Omental fat pad (tissue), 4 donors: Measurements from ENCODE around the gene ASPHD1. TPM values are rescaled to one million over a fixed set of nuclear protein-coding genes. Genes with fewer than 3 reads are reported as not detected.
"Not testable (repeated sequence)": the region's sequence is repeated elsewhere in the genome, so short reads cannot be mapped to it uniquely, and the experiment has no call there.

Experiments
- ATAC-seq: fragments of 150-250 bp; one replicate; pipeline ENCODE4 v1.9.1; 2016; ENCODE audit warnings: mild to moderate bottlenecking, moderate library complexity; ENCODE audit not compliant: low FRiP score
- DNase-seq: peaks from one replicate; pipeline ENCODE4 v3.0.0-alpha.2; 2019; ENCODE audit warnings: low spot score
- total RNA-seq, 4 donors: library from RNA; depleted of rRNA; stranded (reverse); fragments of >200 nt; gene quantifications; one replicate each; pipeline ENCODE4 v1.1.0, GENCODE V29; 2016
- TF ChIP-seq, protein P1 (sequence below), 3 donors: fragments of 450-650 bp; IDR thresholded peaks; one replicate each; pipeline ENCODE4 v1.5.1; 2016 to 2017; ENCODE audit warnings: antibody characterized with exemption in 3 of 3, mild to moderate bottlenecking in 3 of 3, moderate library complexity in 2 of 3

ASPHD1 gene
- total RNA-seq, 4 donors from 2014 or later = 4.0 to 14.0 (median 10.6) TPM; not detected in 1

DNA sequence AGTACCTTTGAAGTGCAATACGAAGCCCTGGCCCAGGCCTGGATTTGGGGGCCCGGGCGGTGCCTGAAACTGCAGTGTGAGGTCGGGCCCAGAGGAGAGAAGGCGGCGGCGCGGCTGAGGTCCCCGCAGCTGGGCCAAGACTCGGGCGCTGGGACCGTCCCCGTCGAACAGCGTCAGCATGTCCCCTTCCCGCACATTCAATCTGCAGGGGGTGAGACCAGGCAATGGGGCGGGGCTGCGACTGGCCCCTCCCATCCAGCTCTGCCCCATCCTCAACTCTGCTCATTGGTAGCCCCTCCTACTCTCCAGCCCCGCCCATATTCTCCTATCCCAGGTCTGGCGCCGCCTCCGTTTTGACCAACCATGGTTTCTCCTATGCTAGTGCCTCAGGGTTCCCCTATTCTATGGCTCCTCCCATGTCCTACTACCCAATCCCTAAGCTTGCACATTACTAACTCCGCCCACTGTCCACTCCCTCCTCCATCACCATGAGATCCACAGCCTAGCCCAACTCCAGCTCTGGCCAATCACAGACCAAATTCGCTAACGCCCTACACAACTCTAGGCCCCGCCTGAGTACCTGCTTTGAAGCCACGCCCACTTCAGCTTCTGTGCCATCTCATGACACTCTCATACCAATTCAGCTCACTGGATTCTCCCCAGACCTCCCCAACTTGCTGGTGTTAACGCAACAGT is 22.9 kb upstream of the ASPHD1 start:
- peak; percentile 29 for ATAC-seq
- TF ChIP-seq, protein P1, sequence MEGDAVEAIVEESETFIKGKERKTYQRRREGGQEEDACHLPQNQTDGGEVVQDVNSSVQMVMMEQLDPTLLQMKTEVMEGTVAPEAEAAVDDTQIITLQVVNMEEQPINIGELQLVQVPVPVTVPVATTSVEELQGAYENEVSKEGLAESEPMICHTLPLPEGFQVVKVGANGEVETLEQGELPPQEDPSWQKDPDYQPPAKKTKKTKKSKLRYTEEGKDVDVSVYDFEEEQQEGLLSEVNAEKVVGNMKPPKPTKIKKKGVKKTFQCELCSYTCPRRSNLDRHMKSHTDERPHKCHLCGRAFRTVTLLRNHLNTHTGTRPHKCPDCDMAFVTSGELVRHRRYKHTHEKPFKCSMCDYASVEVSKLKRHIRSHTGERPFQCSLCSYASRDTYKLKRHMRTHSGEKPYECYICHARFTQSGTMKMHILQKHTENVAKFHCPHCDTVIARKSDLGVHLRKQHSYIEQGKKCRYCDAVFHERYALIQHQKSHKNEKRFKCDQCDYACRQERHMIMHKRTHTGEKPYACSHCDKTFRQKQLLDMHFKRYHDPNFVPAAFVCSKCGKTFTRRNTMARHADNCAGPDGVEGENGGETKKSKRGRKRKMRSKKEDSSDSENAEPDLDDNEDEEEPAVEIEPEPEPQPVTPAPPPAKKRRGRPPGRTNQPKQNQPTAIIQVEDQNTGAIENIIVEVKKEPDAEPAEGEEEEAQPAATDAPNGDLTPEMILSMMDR (IDR thresholded peaks at IDR 0.05) = no peak
- no peak for DNase-seq

DNA sequence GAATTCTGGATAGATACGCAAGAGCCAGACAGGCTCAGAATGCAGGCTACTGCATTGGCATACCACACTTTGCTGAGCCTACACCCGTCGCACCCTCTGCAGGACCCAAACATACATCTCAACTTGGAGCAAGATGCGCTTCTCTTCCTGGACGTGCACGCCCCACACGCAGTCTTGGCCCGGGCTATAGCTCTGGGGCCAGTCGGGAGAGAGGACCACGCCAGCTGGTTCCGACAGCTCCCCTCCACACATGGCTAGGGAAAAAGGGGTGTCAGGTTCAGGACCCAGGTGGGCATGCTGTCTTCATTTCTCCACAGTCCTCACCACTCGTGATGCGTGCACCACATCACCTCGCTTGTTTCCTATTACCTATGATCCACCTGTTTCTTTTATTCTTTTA is 22.1 kb upstream of the ASPHD1 start:
- DNase-seq (no peak), ATAC-seq (no peak)
- TF ChIP-seq, protein P1 (IDR thresholded peaks at IDR 0.05) = no peak

DNA sequence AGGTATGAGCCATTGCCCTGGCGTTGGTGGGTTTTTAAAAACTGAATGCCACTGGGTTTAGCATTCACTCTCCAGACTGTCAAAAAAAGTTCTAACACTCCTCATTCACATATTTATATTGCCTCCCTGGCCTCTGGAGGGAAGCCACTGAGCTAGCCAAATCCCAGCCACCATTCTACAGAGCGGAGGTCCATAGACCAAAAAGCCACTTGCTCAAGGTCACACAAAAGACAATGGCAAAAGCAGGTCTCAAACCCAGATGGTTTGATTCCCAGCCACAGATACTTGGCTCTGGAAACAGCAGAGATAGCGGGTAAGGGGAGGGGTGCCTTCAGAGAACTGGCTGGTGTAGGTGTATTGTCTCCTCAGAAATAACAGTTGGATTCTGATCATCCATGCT is 19.2 kb upstream of the ASPHD1 start:
- ATAC-seq = no peak
- TF ChIP-seq, protein P1 (IDR thresholded peaks at IDR 0.05) = no peak
- DNase-seq = no peak

DNA sequence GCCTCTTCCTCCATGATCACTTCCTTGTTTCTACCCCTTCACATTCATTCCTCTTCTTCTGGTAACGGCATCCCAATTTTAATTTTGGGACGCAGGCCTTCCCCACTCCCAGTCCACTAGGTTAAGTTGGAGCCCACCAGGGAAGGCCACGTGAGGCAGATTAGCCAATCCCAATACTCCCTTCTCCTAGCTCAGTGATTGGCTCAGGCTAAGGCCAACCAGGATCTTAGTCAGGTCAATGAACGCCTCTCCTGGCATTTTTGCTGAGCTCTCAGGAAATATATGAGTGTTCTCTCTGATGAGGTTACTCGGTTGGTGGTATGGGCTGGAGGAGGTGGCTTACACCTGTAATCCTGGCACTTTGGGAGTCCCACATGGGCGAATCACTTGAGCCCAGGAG is 16.3 kb upstream of the ASPHD1 start:
- ATAC-seq (no peak), DNase-seq (no peak)
- TF ChIP-seq, protein P1 (IDR thresholded peaks at IDR 0.05) = no peak

DNA sequence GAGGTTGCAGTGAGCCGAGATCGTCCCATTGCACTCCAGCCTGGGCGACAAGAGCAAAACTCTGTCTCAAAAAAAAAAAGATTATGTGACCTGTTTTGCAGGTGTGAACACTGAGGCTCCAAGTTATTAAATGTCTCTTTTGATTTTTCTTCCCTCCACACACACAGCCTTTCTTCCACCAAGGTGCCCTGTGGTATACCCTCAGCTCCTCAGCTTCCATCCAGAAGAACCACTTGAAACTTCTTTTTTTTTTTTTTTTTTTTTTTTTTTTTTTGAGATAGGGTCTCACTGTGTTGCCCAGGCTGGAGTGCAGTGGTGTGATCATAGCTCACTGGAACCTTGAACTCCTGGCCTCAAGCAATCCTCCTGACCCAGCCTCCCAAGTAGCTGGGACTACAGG is 10.9 kb upstream of the ASPHD1 start:
- not testable (repeated sequence) for DNase-seq, ATAC-seq

DNA sequence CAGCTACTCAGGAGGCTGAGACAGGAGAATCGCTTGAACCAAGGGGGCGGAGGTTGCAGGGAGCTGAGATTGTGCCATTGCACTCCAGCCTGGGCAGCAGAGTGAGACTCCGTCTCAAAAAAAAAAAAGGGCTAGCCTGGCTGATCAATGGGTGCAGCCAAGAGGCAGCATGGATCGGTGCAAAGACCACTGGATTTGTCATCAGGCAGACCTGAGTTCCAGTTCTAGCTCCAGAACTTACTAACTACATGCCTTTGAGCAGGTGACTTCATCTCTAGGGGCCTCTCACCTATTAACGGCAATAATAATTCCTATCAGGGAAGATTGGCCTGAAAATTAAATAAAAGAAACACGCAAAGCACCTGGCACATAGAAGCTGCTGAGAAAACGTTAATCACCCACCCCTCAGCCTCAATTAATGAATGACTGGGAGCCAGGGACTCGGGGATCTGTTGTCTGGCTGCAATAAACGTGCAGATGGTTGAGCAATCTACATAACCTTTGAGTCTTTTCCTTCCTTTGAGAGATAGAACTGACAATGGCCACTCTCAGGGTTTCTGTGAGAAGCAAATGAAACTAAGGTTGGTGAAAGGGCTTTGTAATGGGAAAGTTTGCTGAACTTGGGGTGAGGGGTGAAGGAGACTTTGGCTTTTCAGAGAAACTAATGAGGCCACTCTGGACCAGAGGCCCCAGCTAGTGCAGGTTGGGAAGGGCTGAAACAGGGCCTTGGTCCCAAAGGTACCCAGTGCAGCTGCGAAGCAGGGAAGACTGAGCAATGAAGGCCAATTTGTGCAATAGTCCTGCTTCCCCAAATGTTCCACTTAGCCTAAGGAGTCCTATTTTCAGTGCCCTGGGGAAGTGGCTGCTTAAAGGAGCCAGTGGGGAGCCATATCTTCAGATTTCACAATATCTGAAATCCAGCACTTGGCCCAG is 8.5 kb upstream of the ASPHD1 start:
- TF ChIP-seq, protein P1 (IDR thresholded peaks at IDR 0.05) = no peak
- ATAC-seq = no peak

DNA sequence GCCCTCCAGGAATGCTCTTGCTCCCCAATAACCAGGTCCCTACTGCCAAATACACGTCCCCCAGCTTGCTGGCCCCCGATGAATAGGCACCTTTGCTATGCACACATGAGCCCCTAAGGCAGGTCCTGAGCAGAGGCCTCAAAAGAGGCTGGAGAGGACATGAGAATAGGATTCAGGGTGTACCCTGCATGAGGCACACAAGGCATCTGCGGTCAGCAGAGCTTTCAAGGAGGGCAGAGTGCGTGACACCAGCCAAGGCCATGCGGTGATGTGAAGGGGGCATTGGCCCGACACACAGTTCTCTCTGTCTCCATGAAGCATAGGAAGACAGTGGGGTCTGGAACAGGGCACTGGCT is 7.9 kb upstream of the ASPHD1 start:
- no peak for DNase-seq
- ATAC-seq = no peak
- TF ChIP-seq, protein P1 (IDR thresholded peaks at IDR 0.05) = no peak

More for the DNA sequence above, 8.5 kb upstream of the ASPHD1 start:
- DNase-seq = no peak
